Body of pancreas (tissue), 4 donors: ENCODE measurements around the gene EYA2. TPM values are rescaled to one million over a fixed set of nuclear protein-coding genes. Genes with fewer than 3 reads are reported as not detected.

Experiments
- ATAC-seq: fragments of 150-250 bp; one replicate; pipeline ENCODE4 v1.9.1; 2016
- DNase-seq, 4 donors: peaks; one replicate each; pipeline ENCODE4 v3.0.0-alpha.2; 2019
- H3K27ac ChIP-seq, 4 donors: fragments of 200-600 bp; sonication (generic); 1 replicate in 3 of 4; 2 replicates in 1 of 4; pipeline versions ENCODE4 v1.5.1 to v1.6.1; 2016 to 2019; ENCODE audit warnings: mild to moderate bottlenecking in 1 of 4, mixed read lengths in 1 of 4, moderate library complexity in 1 of 4
- H3K27me3 ChIP-seq, 2 donors: fragments of 200-600 bp; sonication (generic); one replicate each; pipeline ENCODE4 v1.6.0; 2016; ENCODE audit warnings: mild to moderate bottlenecking in 1 of 2
- H3K36me3 ChIP-seq, 2 donors: fragments of 200-600 bp; sonication (generic); replicated peaks in 1 of 2; 2 replicates each; pipeline ENCODE4 v1.5.1; 2016; ENCODE audit warnings: low read depth in 2 of 2; ENCODE audit not compliant: insufficient read depth in 1 of 2
- H3K4me1 ChIP-seq: fragments of 200-600 bp; sonication (generic); one replicate; pipeline ENCODE4 v1.6.0; 2016
- H3K4me3 ChIP-seq, 2 donors: fragments of 200-600 bp; sonication (generic); 1 replicate in 1 of 2; 2 replicates in 1 of 2; pipeline ENCODE4 v1.5.1; 2016 to 2019
- H3K9me3 ChIP-seq, 3 donors: fragments of 200-600 bp; sonication (generic); 1 replicate in 2 of 3; 2 replicates in 1 of 3; pipeline ENCODE4 v1.5.1; 2016
- POLR2A ChIP-seq, 3 donors: fragments of 450-650 bp; IDR thresholded peaks; one replicate each; pipeline ENCODE4 v1.6.1; 2016; ENCODE audit warnings: antibody characterized with exemption in 3 of 3, mild to moderate bottlenecking in 2 of 3
- WGBS, 2 donors: methylation state at CpG; one replicate each; pipeline ENCODE4 v1.1.5; 2017; 5-methylcytosine and 5-hydroxymethylcytosine counted together
- intact Hi-C: fragments of 100-400 bp; cut with DNase I; formaldehyde crosslinking; loops from one replicate; pipeline ENCODE4 v1.15.1; 2023
- total RNA-seq, 2 donors: library from RNA; depleted of rRNA; stranded (reverse); fragments of >200 nt; gene quantifications; one replicate each; pipeline ENCODE4 v1.1.0, GENCODE V29; 2016
- TF ChIP-seq, protein P1 (sequence below), 7 experiments: fragments of 450-650 bp in 4 of 7; fragments of 200-600 bp in 3 of 7; sonication (generic) in 3 of 7; IDR thresholded peaks; one replicate each; pipeline ENCODE4 v1.5.1; 2016 to 2019; ENCODE audit warnings: antibody characterized with exemption in 7 of 7

EYA2 gene
- total RNA-seq, 2 donors from 2014 or later, result 0.52 to 3.6 TPM

DNA sequence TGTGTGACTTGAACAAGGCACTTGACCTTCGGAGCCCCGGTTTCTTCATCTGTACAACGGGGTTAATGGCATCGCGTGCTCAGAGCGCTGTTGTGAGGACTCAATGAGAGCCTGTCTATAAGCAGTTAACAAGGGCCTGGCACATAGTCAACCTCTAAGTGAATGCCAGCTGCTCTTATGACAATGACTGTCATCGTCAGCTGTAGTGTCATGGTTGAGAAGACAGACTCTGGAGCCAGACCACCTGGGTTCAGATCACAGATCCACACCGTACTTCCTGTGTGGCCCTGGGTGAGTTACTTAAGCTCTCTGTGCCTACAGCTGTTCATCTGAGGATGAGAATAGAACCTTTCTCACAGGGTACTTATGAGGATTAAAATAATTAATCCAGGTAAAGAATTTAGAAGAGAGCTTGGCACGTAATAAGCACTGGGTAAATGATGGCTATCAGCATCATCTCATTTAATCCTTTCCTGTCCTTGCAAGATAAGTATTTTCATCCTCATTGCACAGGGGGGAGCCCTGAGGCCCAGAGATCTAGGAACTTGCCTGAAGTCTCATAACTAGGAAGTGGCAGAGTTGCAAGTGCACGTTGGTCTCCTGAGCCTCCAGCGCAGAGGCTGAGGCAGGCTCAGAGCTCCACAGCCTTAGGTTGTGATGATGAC, 105.3 kb downstream of the EYA2 start:
- ATAC-seq, result no peak

DNA sequence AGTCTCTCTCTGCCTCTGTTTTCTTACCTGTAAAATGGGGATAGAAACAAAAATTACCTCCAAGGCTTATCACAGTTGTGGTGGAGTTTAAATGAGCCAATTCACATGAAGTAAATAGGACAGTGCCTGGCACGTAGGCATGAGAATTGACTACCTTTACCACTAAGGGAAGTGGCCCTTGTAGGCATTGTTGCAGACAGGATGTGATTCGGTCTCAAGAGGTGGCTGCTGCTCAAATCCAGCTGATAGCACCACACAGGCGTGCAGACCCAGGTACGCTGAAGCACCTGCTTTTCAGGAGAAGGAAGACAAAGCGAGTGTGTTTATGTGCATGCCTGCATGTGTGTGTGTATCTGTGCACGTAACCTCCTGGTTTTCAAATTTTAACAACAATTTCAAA, 108.6 kb downstream of the EYA2 start:
- TF ChIP-seq POLR2A (IDR thresholded peaks at IDR 0.05), result no peak
- TF ChIP-seq, protein P1, sequence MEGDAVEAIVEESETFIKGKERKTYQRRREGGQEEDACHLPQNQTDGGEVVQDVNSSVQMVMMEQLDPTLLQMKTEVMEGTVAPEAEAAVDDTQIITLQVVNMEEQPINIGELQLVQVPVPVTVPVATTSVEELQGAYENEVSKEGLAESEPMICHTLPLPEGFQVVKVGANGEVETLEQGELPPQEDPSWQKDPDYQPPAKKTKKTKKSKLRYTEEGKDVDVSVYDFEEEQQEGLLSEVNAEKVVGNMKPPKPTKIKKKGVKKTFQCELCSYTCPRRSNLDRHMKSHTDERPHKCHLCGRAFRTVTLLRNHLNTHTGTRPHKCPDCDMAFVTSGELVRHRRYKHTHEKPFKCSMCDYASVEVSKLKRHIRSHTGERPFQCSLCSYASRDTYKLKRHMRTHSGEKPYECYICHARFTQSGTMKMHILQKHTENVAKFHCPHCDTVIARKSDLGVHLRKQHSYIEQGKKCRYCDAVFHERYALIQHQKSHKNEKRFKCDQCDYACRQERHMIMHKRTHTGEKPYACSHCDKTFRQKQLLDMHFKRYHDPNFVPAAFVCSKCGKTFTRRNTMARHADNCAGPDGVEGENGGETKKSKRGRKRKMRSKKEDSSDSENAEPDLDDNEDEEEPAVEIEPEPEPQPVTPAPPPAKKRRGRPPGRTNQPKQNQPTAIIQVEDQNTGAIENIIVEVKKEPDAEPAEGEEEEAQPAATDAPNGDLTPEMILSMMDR (IDR thresholded peaks at IDR 0.05), result no peak
- DNase-seq, result no peak
- 66 to 75% methylated on average over 6 of the region's 6 CpGs for WGBS, 2 donors

More for the DNA sequence above, 105.3 kb downstream of the EYA2 start:
- DNase-seq, result no peak
- H3K9me3 ChIP-seq, result no peaks in the 10 kb centered on the region
- H3K27ac ChIP-seq, result no peak overlapping the region
- H3K4me3 ChIP-seq, result no peak overlapping the region
- WGBS, 2 donors, result 74 to 79% methylated on average over 11 of the region's 11 CpGs
- no peaks in the 10 kb centered on the region for H3K27me3 ChIP-seq
- peaks cover 6% of the 10 kb centered on the region for H3K4me1 ChIP-seq
- no peaks in the 10 kb centered on the region for H3K36me3 ChIP-seq
- no peak for TF ChIP-seq POLR2A (IDR thresholded peaks at IDR 0.05)
- TF ChIP-seq, protein P1 (IDR thresholded peaks at IDR 0.05), result no peak
- intact Hi-C loops, result no loop called here

DNA sequence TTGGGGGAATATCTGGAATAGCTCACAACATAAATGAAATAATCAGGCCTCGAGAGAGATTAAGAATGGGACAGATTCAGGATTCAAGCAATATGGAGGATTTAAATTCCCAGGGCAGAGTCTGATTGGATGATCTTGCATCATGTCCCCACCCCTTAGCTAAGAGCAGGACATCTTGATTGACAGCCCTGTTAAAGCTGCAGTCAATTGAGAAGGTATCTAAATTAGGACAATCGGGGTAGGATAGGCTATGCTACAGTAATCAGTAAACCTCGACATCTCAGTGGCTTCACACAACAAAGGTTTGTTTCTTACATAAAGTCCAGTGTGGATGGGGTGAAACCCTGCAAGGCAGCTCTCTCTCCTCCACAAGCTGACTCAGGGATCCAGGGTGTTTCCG, 109.5 kb downstream of the EYA2 start:
- no peak for ATAC-seq
- intact Hi-C loops, result no loop called here
- Histone ChIP-seq H3K4me1 (no peaks in the 10 kb centered on the region), H3K27ac (no peak overlapping the region), H3K4me3 (no peak overlapping the region), H3K27me3 (no peaks in the 10 kb centered on the region), H3K9me3 (no peaks in the 10 kb centered on the region), H3K36me3 (no peaks in the 10 kb centered on the region)
- WGBS, 2 donors, result 85 to 92% methylated on average over 4 of the region's 4 CpGs
- no peak for DNase-seq
- TF ChIP-seq POLR2A (IDR thresholded peaks at IDR 0.05), result no peak
- TF ChIP-seq, protein P1 (IDR thresholded peaks at IDR 0.05), result no peak

More for the DNA sequence above, 108.6 kb downstream of the EYA2 start:
- intact Hi-C loops, result no loop called here
- H3K27ac ChIP-seq, result no peak overlapping the region
- no peaks in the 10 kb centered on the region for H3K36me3 ChIP-seq
- no peaks in the 10 kb centered on the region for H3K9me3 ChIP-seq
- H3K4me1 ChIP-seq, result peaks cover 5% of the 10 kb centered on the region
- H3K4me3 ChIP-seq, result no peak overlapping the region
- no peaks in the 10 kb centered on the region for H3K27me3 ChIP-seq
- ATAC-seq, result no peak

DNA sequence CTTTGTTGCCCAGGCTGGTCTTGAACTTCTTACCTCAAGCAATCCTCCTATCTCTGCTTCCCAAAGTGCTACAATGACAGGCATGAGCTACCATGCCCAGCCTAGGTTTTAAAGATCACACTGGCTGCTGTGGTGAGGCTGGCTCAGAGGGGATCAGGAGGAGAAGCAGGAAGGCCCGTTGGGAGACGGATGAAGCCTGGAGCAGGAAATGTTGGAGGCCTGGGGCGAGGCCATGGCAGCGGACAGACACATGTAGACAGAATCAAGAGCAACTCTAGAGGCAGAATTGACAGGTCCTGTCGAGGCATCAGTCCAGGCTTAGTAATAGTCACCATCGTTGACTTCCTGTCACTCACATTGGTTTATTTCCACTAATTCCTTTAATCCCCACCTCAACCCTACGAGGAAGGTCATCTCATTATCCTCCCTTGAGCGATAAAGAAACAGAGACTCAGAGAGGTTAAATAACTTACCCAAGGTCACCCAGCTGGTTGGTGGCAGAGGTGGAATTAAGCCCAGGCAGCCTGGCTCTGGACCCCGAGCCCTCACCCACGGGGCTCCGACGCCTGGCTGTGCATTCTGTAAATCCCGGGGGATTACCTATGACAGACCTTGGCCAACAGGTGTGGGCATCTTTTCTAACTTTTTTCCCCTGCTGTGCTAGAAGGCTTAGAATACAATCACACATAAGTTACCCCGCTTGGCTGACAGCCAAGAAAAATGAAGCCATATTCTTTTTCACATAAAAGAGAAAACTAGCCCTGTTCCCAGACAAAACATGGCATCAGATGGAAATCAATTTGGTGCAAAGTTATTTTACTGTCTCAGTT, 113.4 kb downstream of the EYA2 start:
- Histone ChIP-seq H3K36me3 (no peaks in the 10 kb centered on the region), H3K4me1 (no peaks in the 10 kb centered on the region), H3K27me3 (no peaks in the 10 kb centered on the region), H3K27ac (no peak overlapping the region), H3K4me3 (no peak overlapping the region), H3K9me3 (no peaks in the 10 kb centered on the region)
- intact Hi-C loops, result no loop called here
- ATAC-seq, result no peak
- 45% methylated on average over 14 of the region's 14 CpGs for WGBS, 2 donors
- DNase-seq, result no peak
- TF ChIP-seq, protein P1 (IDR thresholded peaks at IDR 0.05), result no peak
- no peak for TF ChIP-seq POLR2A (IDR thresholded peaks at IDR 0.05)
